ENCODE results near the gene NECTIN1.

The NECTIN1 gene

DNA sequence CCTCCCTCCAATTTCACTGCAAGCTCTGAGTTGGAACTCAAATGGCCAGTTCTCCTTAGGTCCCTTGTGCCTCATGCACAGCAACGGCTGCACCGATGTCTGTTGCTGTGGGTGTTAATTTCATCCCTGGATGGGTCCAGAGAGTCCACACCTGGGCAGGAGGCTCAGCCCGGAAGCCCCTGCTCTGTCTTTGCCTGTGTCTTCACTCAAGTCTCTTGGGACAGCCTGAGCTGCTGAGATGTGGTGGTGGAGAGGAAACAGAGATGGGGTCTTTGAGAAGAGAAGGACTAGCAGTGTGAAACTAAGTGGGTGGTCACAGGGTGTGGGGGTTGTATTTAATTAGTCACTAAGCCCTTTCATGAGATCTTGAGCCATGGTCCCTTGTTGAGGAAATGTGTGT is 109.3 kb downstream of the NECTIN1 start:
- Histone ChIP-seq H3K4me3 (replicated peaks; ENCODE audit: insufficient read depth, low read length) (no peak overlapping the region), H3K27me3 (ENCODE audit: insufficient read depth, poor library complexity, severe bottlenecking) (no peaks in the 10 kb centered on the region), H3K27ac (replicated peaks) (no peak overlapping the region)
- no peak for DNase-seq (ENCODE audit: low read depth in 1 of 2, low spot score in 1 of 2)
- TF ChIP-seq SPI1 (IDR thresholded peaks at IDR 0.05; ENCODE audit: borderline replicate concordance, low read depth): no peak
- TF ChIP-seq, protein P1, sequence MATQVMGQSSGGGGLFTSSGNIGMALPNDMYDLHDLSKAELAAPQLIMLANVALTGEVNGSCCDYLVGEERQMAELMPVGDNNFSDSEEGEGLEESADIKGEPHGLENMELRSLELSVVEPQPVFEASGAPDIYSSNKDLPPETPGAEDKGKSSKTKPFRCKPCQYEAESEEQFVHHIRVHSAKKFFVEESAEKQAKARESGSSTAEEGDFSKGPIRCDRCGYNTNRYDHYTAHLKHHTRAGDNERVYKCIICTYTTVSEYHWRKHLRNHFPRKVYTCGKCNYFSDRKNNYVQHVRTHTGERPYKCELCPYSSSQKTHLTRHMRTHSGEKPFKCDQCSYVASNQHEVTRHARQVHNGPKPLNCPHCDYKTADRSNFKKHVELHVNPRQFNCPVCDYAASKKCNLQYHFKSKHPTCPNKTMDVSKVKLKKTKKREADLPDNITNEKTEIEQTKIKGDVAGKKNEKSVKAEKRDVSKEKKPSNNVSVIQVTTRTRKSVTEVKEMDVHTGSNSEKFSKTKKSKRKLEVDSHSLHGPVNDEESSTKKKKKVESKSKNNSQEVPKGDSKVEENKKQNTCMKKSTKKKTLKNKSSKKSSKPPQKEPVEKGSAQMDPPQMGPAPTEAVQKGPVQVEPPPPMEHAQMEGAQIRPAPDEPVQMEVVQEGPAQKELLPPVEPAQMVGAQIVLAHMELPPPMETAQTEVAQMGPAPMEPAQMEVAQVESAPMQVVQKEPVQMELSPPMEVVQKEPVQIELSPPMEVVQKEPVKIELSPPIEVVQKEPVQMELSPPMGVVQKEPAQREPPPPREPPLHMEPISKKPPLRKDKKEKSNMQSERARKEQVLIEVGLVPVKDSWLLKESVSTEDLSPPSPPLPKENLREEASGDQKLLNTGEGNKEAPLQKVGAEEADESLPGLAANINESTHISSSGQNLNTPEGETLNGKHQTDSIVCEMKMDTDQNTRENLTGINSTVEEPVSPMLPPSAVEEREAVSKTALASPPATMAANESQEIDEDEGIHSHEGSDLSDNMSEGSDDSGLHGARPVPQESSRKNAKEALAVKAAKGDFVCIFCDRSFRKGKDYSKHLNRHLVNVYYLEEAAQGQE (IDR thresholded peaks at IDR 0.05; ENCODE audit: insufficient replicate concordance, low read depth): no peak

DNA sequence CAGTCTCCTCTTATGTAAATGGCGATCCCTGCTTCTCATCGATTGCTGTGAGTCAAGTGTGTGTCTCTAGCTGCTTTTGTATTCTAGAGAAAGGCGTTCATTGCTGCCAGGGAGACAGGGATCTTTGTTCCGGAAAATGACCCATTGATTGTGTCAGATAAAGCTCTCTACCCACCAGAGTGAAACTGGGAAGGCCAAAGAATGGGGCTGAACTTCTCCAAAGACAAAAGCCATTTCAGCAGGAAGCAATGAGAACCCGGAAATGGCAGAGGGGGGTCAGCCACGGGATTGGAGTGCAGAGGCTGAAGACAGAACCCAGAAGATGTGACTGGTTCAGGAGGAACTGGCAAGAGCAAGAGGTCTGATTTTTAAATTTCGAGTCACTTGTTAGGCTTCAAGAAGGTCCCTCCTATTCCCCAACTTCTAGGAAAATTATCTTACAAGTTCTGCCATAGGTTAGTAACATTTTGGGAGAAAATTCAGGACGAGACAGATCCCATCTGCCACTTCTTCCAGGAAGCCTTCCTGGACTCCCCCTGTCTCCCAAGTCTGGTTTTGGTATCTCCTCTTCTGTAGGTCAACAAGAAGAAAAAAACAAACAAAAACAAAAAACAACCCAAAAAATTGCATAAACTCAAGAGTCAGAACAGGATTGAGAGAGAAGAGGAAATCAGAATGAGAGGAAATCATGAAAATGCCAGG is 110.6 kb downstream of the NECTIN1 start:
- no peak overlapping the region for H3K4me3 ChIP-seq (replicated peaks; ENCODE audit: insufficient read depth, low read length)
- no peaks in the 10 kb centered on the region for H3K27me3 ChIP-seq (ENCODE audit: insufficient read depth, poor library complexity, severe bottlenecking)
- H3K27ac ChIP-seq (replicated peaks): no peak overlapping the region
- TF ChIP-seq, protein P2, sequence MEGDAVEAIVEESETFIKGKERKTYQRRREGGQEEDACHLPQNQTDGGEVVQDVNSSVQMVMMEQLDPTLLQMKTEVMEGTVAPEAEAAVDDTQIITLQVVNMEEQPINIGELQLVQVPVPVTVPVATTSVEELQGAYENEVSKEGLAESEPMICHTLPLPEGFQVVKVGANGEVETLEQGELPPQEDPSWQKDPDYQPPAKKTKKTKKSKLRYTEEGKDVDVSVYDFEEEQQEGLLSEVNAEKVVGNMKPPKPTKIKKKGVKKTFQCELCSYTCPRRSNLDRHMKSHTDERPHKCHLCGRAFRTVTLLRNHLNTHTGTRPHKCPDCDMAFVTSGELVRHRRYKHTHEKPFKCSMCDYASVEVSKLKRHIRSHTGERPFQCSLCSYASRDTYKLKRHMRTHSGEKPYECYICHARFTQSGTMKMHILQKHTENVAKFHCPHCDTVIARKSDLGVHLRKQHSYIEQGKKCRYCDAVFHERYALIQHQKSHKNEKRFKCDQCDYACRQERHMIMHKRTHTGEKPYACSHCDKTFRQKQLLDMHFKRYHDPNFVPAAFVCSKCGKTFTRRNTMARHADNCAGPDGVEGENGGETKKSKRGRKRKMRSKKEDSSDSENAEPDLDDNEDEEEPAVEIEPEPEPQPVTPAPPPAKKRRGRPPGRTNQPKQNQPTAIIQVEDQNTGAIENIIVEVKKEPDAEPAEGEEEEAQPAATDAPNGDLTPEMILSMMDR (IDR thresholded peaks at IDR 0.05; ENCODE audit: insufficient read depth, low read length): no peak
- TF ChIP-seq POLR2AphosphoS5 (IDR thresholded peaks at IDR 0.05; ENCODE audit: low read depth) (no peak), GABPA (IDR thresholded peaks at IDR 0.05; ENCODE audit: low read depth) (no peak), SPI1 (IDR thresholded peaks at IDR 0.05; ENCODE audit: borderline replicate concordance, low read depth) (no peak)
- TF ChIP-seq, protein P1 (IDR thresholded peaks at IDR 0.05; ENCODE audit: insufficient replicate concordance, low read depth): no peak
- DNase-seq (ENCODE audit: low read depth in 1 of 2, low spot score in 1 of 2): peak in 1 of 2 experiments; percentile 29

DNA sequence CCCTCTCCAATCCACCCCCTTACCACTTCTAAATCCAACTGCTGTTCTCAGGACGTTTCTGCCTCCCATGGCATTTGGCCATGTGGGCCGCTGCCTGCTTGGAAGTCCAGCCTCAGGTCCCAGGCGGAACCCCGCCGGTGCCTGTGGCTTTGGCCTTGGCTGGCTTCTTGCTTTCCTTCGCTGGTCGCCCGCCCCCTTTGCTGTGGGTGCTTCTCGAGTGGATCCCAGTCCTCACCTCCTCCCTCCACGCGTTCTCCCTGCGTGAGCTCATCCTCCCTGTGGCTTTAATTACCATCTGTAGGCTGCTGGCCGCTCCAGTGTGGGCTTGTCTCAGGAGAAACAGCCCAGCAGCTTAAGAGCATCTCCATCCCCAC is 111.7 kb downstream of the NECTIN1 start:
- no peak overlapping the region for H3K27ac ChIP-seq (replicated peaks)
- H3K27me3 ChIP-seq (ENCODE audit: insufficient read depth, poor library complexity, severe bottlenecking): no peaks in the 10 kb centered on the region
- TF ChIP-seq POLR2AphosphoS5 (IDR thresholded peaks at IDR 0.05; ENCODE audit: low read depth): no peak
- TF ChIP-seq, protein P1 (IDR thresholded peaks at IDR 0.05; ENCODE audit: insufficient replicate concordance, low read depth): no peak
- no peak for DNase-seq (ENCODE audit: low read depth in 1 of 2, low spot score in 1 of 2)
- no peak overlapping the region for H3K4me3 ChIP-seq (replicated peaks; ENCODE audit: insufficient read depth, low read length)

DNA sequence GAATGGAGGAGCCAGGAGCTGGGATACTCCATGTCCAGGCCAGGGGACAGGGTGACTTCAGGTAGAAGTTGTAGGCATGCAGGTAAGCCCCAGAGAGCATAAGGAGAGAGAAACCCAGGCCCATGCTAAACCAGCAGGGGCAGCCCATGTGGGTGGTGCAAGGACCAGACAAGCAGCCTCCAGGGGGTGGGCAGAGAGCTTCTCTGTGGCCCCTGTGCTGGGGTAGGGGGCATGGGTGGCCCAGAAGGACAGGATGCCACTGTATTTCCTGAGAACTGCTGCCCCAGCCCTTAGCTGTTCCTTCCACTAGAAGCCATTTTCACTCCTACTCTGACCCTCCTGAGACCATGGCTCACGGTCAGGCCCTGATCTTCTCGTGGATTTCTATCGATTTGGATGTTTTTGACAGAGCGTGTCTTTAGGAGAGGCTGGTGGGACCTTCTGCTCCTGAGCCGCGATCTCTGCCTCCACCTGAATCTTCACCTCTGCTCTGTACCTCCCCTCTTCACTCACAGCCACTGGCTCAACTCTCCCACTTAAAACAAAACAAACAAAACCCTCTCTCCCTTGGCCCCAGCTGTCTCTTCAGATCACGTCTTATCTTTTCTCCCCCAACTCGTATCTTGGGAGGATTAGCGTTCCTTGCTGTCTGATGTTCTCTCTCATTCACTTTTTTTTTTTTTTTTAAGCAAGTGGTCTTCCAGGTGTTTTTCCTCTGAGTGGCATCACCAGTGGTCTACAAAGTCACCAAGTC is 112.2 kb downstream of the NECTIN1 start:
- DNase-seq (ENCODE audit: low read depth in 1 of 2, low spot score in 1 of 2): no peak
- H3K4me3 ChIP-seq (replicated peaks; ENCODE audit: insufficient read depth, low read length): no peak overlapping the region
- no peaks in the 10 kb centered on the region for H3K27me3 ChIP-seq (ENCODE audit: insufficient read depth, poor library complexity, severe bottlenecking)
- no peak overlapping the region for H3K27ac ChIP-seq (replicated peaks)
- TF ChIP-seq, protein P1 (IDR thresholded peaks at IDR 0.05; ENCODE audit: insufficient replicate concordance, low read depth): no peak
- TF ChIP-seq POLR2AphosphoS5 (IDR thresholded peaks at IDR 0.05; ENCODE audit: low read depth) (no peak), SPI1 (IDR thresholded peaks at IDR 0.05; ENCODE audit: borderline replicate concordance, low read depth) (no peak), GABPA (IDR thresholded peaks at IDR 0.05; ENCODE audit: low read depth) (no peak)
- TF ChIP-seq, protein P2 (IDR thresholded peaks at IDR 0.05; ENCODE audit: insufficient read depth, low read length): no peak
